Panc1 (cell line): Measurements from ENCODE around the gene AMIGO1.

Experiments
- CTCF ChIP-seq: fragments of 450-650 bp; IDR thresholded peaks from 2 replicates; pipeline ENCODE4 v1.5.1; 2017; ENCODE audit warnings: mild to moderate bottlenecking
- POLR2AphosphoS5 ChIP-seq: IDR thresholded peaks from 2 replicates; pipeline ENCODE4 v1.6.1; 2012; ENCODE audit warnings: mild to moderate bottlenecking, low read depth, low read length, moderate library complexity
- REST ChIP-seq, 2 experiments: IDR thresholded peaks; 2 replicates each; pipeline ENCODE4 v1.6.1; 2011 to 2012; ENCODE audit warnings: low read depth in 2 of 2, control low read depth in 1 of 2, low read length in 1 of 2, mild to moderate bottlenecking in 1 of 2, moderate library complexity in 1 of 2; ENCODE audit not compliant: insufficient read depth in 1 of 2
- TCF7L2 ChIP-seq: IDR thresholded peaks from 2 replicates; pipeline ENCODE4 v1.6.1; 2011; ENCODE audit warnings: mild to moderate bottlenecking, low read depth, low read length, inconsistent platforms

- TF ChIP-seq REST (IDR thresholded peaks at IDR 0.05; ENCODE audit: insufficient read depth in 1 of 2, low read depth in 2 of 2, low read length in 1 of 2), result no peak
- no peak for TF ChIP-seq CTCF
- TF ChIP-seq POLR2AphosphoS5, result no peak
- no peak for TF ChIP-seq TCF7L2
These were observed 41.5 kb downstream of the AMIGO1 start for GRCh38 chr1:109468061-109468460.
